MM.1S (cell line): ENCODE results near the gene TSC22D3.

Source experiments
- DNase-seq: peaks from one replicate; pipeline ENCODE4 v3.0.0-alpha.2; 2015
- H2AFZ ChIP-seq: fragments of 300-600 bp; sonication (generic); 2 replicates; pipeline ENCODE4 v1.6.0; 2016; ENCODE audit warnings: antibody characterized with exemption, low read length
- H3F3A ChIP-seq: fragments of 300-600 bp; sonication (generic); 2 replicates; pipeline ENCODE4 v1.6.1; 2016; ENCODE audit warnings: mild to moderate bottlenecking, antibody characterized with exemption, low read length, moderate library complexity, mixed read lengths; ENCODE audit not compliant: insufficient read depth
- H3K27ac ChIP-seq: fragments of 300-600 bp; sonication (generic); 2 replicates; pipeline ENCODE4 v1.5.1; 2016; ENCODE audit warnings: mild to moderate bottlenecking, low read length
- H3K27me3 ChIP-seq: fragments of 300-600 bp; sonication (generic); replicated peaks from 2 replicates; pipeline ENCODE4 v1.6.0; 2016; ENCODE audit warnings: low read length; ENCODE audit not compliant: insufficient read depth
- H3K36me3 ChIP-seq: fragments of 300-600 bp; sonication (generic); replicated peaks from 2 replicates; pipeline ENCODE4 v1.6.1; 2016; ENCODE audit warnings: mild to moderate bottlenecking, low read length, mixed read lengths; ENCODE audit not compliant: insufficient read depth
- H3K4me1 ChIP-seq: fragments of 300-600 bp; sonication (generic); 2 replicates; pipeline ENCODE4 v1.6.1; 2016; ENCODE audit warnings: low read length, mixed read lengths
- H3K4me2 ChIP-seq: fragments of 300-600 bp; sonication (generic); 2 replicates; pipeline ENCODE4 v1.6.0; 2016; ENCODE audit warnings: low read depth, low read length
- H3K4me3 ChIP-seq: fragments of 300-600 bp; sonication (generic); 2 replicates; pipeline ENCODE4 v1.5.1; 2016; ENCODE audit warnings: low read length, mixed read lengths
- H3K79me2 ChIP-seq: fragments of 300-600 bp; sonication (generic); 2 replicates; pipeline ENCODE4 v1.6.1; 2016; ENCODE audit warnings: mixed run types, low read length, mixed read lengths
- H3K9ac ChIP-seq: fragments of 300-600 bp; sonication (generic); 2 replicates; pipeline ENCODE4 v1.6.1; 2016; ENCODE audit warnings: low read length, mixed read lengths
- H3K9me2 ChIP-seq: fragments of 300-600 bp; sonication (generic); replicated peaks from 2 replicates; pipeline ENCODE4 v1.6.1; 2016; ENCODE audit warnings: mild to moderate bottlenecking, low read length, mixed read lengths; ENCODE audit not compliant: insufficient read depth
- H3K9me3 ChIP-seq: fragments of 300-600 bp; sonication (generic); replicated peaks from 2 replicates; pipeline ENCODE4 v1.6.1; 2016; ENCODE audit warnings: mild to moderate bottlenecking, low read length, mixed read lengths; ENCODE audit not compliant: insufficient read depth
- H4K20me1 ChIP-seq: fragments of 300-600 bp; sonication (generic); 2 replicates; pipeline ENCODE4 v1.6.1; 2016; ENCODE audit warnings: mild to moderate bottlenecking, low read length, moderate library complexity, mixed read lengths; ENCODE audit not compliant: insufficient read depth
- CTCF ChIP-seq: fragments of 300-600 bp; sonication (generic); IDR thresholded peaks from 2 replicates; pipeline ENCODE4 v1.5.1; 2016; ENCODE audit warnings: antibody characterized with exemption, low read length, mixed read lengths
- EZH2 ChIP-seq: fragments of 300-600 bp; sonication (generic); optimal IDR thresholded peaks from 2 replicates; pipeline ENCODE3; 2017; ENCODE audit warnings: low read depth, mild to moderate bottlenecking, antibody characterized with exemption, low read length, mixed read lengths
- EZH2phosphoT487 ChIP-seq: fragments of 300-600 bp; sonication (generic); IDR thresholded peaks from 2 replicates; pipeline ENCODE4 v1.6.1; 2018; ENCODE audit warnings: antibody characterized with exemption, low read length

TSC22D3 gene

GRCh38 chrX:107709266-107709806 is 66.3 kb downstream of the TSC22D3 start:
- no peak overlapping the region for H3K9ac ChIP-seq
- H3K4me2 ChIP-seq, result no peak overlapping the region
- H4K20me1 ChIP-seq, result no peaks in the 10 kb centered on the region
- H3F3A ChIP-seq, result peaks cover 9% of the 10 kb centered on the region
- no peaks in the 10 kb centered on the region for H3K79me2 ChIP-seq
- TF ChIP-seq EZH2phosphoT487 (no peak), EZH2 (no peak), CTCF (no peak)
- no peaks in the 10 kb centered on the region for H3K27me3 ChIP-seq
- H3K27ac ChIP-seq, result no peak overlapping the region
- 0 out of 2 replicates have a peak, but pooled peaks cover 1% of the 10 kb centered on the region for H3K36me3 ChIP-seq
- DNase-seq, result no peak
- no peak overlapping the region for H3K4me3 ChIP-seq
- H3K4me1 ChIP-seq, result peaks cover 16% of the 10 kb centered on the region
- no peaks in the 10 kb centered on the region for H3K9me2 ChIP-seq
- no peaks in the 10 kb centered on the region for H3K9me3 ChIP-seq
- no peak overlapping the region for H2AFZ ChIP-seq

DNA sequence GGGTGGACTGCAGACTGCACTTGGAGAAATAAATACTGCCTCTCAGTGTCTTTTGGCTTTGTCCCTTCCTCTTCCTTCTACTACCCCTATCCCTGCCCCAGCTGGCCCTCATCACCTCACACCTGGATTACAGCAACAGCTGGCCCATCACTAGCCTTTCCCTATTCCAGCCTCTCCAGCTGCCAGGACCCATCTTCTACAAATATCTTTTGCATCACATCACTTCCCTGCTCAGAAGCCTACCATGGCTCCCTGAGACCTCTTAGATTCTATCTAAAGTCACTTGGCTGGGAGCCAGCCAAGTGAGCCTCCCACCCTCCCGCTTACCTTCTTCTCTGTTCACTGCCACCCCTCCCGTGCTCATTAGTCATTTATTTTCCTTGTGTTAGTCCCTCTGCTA is 66.8 kb downstream of the TSC22D3 start:
- no peak overlapping the region for H3K4me2 ChIP-seq
- H3K27ac ChIP-seq, result no peak overlapping the region
- H3K79me2 ChIP-seq, result no peaks in the 10 kb centered on the region
- no peaks in the 10 kb centered on the region for H3K9me3 ChIP-seq
- no peak for DNase-seq
- no peak overlapping the region for H3K4me3 ChIP-seq
- H3K4me1 ChIP-seq, result peaks cover 16% of the 10 kb centered on the region
- H3K27me3 ChIP-seq, result no peaks in the 10 kb centered on the region
- TF ChIP-seq CTCF, result no peak
- TF ChIP-seq EZH2, result no peak
- no peak for TF ChIP-seq EZH2phosphoT487
- H3K36me3 ChIP-seq, result no peaks in the 10 kb centered on the region
- no peaks in the 10 kb centered on the region for H4K20me1 ChIP-seq
- peaks cover 9% of the 10 kb centered on the region for H3F3A ChIP-seq
- no peak overlapping the region for H2AFZ ChIP-seq
- no peaks in the 10 kb centered on the region for H3K9me2 ChIP-seq
- H3K9ac ChIP-seq, result no peak overlapping the region

GRCh38 chrX:107707866-107708265 is 67.7 kb downstream of the TSC22D3 start:
- Histone ChIP-seq H3K4me2 (no peak overlapping the region), H3K9me2 (no peaks in the 10 kb centered on the region), H3K9me3 (no peaks in the 10 kb centered on the region), H3K79me2 (no peaks in the 10 kb centered on the region), H3K9ac (no peak overlapping the region), H2AFZ (no peak overlapping the region), H3F3A (peaks cover 9% of the 10 kb centered on the region), H3K36me3 (no peaks in the 10 kb centered on the region), H4K20me1 (no peaks in the 10 kb centered on the region), H3K4me1 (peaks cover 16% of the 10 kb centered on the region), H3K27me3 (no peaks in the 10 kb centered on the region), H3K4me3 (no peak overlapping the region), H3K27ac (no peak overlapping the region)
- no peak for TF ChIP-seq CTCF
- no peak for TF ChIP-seq EZH2
- TF ChIP-seq EZH2phosphoT487, result no peak
- no peak for DNase-seq
